NCI-H446 (cell line): Measurements from ENCODE around the gene TBC1D8.

Experiments used
- DNase-seq, 2 experiments: peaks; one replicate each; lab custom pipeline; 2025; lab: John Stamatoyannopoulos, UW

Gene TBC1D8

GRCh38 chr2:100976645-100977391 lies 174.4 kb downstream of the TBC1D8 start:
- no peak for DNase-seq

GRCh38 chr2:100976061-100976460 lies 175.1 kb downstream of the TBC1D8 start:
- DNase-seq: no peak

- DNase-seq: no peak
Measured at GRCh38 chr2:100975521-100975785, 175.7 kb downstream of the TBC1D8 start.

- no peak for DNase-seq
Measured at GRCh38 chr2:100974712-100975520, 176.3 kb downstream of the TBC1D8 start.

GRCh38 chr2:100972452-100972851 lies 178.7 kb downstream of the TBC1D8 start:
- no peak for DNase-seq

GRCh38 chr2:100971221-100971620 lies 180.0 kb downstream of the TBC1D8 start:
- no peak for DNase-seq

GRCh38 chr2:100969998-100970397 lies 181.2 kb downstream of the TBC1D8 start:
- DNase-seq: no peak

- DNase-seq: no peak
Measured at GRCh38 chr2:100968146-100969145, 182.7 kb downstream of the TBC1D8 start.

- DNase-seq: no peak
Measured at GRCh38 chr2:100967716-100968115, 183.5 kb downstream of the TBC1D8 start.

GRCh38 chr2:100965596-100965995 lies 185.6 kb downstream of the TBC1D8 start:
- DNase-seq: no peak

- DNase-seq: no peak
Measured at GRCh38 chr2:100964681-100965169, 186.5 kb downstream of the TBC1D8 start.

- no peak for DNase-seq
Measured at GRCh38 chr2:100964222-100964621, 187.0 kb downstream of the TBC1D8 start.

GRCh38 chr2:100963026-100963375 lies 188.2 kb downstream of the TBC1D8 start:
- DNase-seq: no peak

GRCh38 chr2:100962366-100963025 lies 188.7 kb downstream of the TBC1D8 start:
- DNase-seq: no peak

GRCh38 chr2:100960688-100961087 lies 190.5 kb downstream of the TBC1D8 start:
- DNase-seq: no peak

GRCh38 chr2:100959225-100959880 lies 191.8 kb downstream of the TBC1D8 start:
- no peak for DNase-seq

- no peak for DNase-seq
Measured at GRCh38 chr2:100957996-100958653, 193.1 kb downstream of the TBC1D8 start.
